Stimulated activated naive CD8-positive, alpha-beta T cell treated with anti-CD3 and anti-CD28 coated beads, Interleukin-15, amount 100 ng/mL, for 72 hours (primary cell): ENCODE results near the gene TTBK1.

Source experiments
- ATAC-seq: fragments of 150-1000 bp; cut with Tn5 transposase; 2 replicates; pipeline ENCODE4 v1.10.0; 2021; ENCODE audit warnings: mild to moderate bottlenecking, moderate library complexity
- DNase-seq, 2 donors: peaks; one replicate each; pipeline ENCODE4 v3.0.0; 2021 to 2022
- H3K27ac Mint-ChIP-seq, 2 donors: one replicate each; pipeline ENCODE4 v1.8.0; 2022; ENCODE audit warnings: mild to moderate bottlenecking in 2 of 2, mixed read lengths in 2 of 2, moderate library complexity in 2 of 2
- H3K27me3 Mint-ChIP-seq: one replicate; pipeline ENCODE4 v1.8.0; 2022; ENCODE audit warnings: mixed read lengths
- H3K4me1 Mint-ChIP-seq: one replicate; pipeline ENCODE4 v1.8.0; 2022; ENCODE audit warnings: mild to moderate bottlenecking, mixed read lengths
- H3K4me3 Mint-ChIP-seq, 2 donors: one replicate each; pipeline ENCODE4 v1.8.0; 2022; ENCODE audit warnings: mild to moderate bottlenecking in 2 of 2, mixed read lengths in 2 of 2, moderate library complexity in 1 of 2
- H3K9me3 Mint-ChIP-seq, 2 donors: one replicate each; pipeline ENCODE4 v1.8.0; 2022; ENCODE audit warnings: mixed read lengths in 2 of 2

Gene TTBK1

GRCh38 chr6:43271103-43271815 lies 28.0 kb downstream of the TTBK1 start:
- no peak overlapping the region for H3K27ac Mint-ChIP-seq
- peaks cover 75% of the 10 kb centered on the region for H3K27me3 Mint-ChIP-seq
- H3K4me3 Mint-ChIP-seq: no peak overlapping the region
- ATAC-seq: no peak
- no peaks in the 10 kb centered on the region for H3K9me3 Mint-ChIP-seq
- peaks cover 44% of the 10 kb centered on the region for H3K4me1 Mint-ChIP-seq
- no peak for DNase-seq

- H3K4me1 Mint-ChIP-seq: peaks cover 51% of the 10 kb centered on the region
- no peaks in the 10 kb centered on the region for H3K9me3 Mint-ChIP-seq
- peaks cover 81% of the 10 kb centered on the region for H3K27me3 Mint-ChIP-seq
- no peak overlapping the region for H3K4me3 Mint-ChIP-seq
- DNase-seq: no peak
- no peak for ATAC-seq
- no peak overlapping the region for H3K27ac Mint-ChIP-seq
Observed at GRCh38 chr6:43271944-43272343, 28.7 kb downstream of the TTBK1 start.

- no peak for ATAC-seq
- Mint-ChIP-seq H3K9me3 (no peaks in the 10 kb centered on the region), H3K27me3 (peaks cover 92% of the 10 kb centered on the region), H3K27ac (no peak overlapping the region), H3K4me3 (no peak overlapping the region), H3K4me1 (peaks cover 64% of the 10 kb centered on the region)
- DNase-seq: no peak
Observed at GRCh38 chr6:43273707-43274106, 30.4 kb downstream of the TTBK1 start.

- Mint-ChIP-seq H3K4me1 (peaks cover 58% of the 10 kb centered on the region), H3K9me3 (no peaks in the 10 kb centered on the region), H3K27me3 (peaks cover 88% of the 10 kb centered on the region), H3K4me3 (peak overlapping the region; percentile 59 to 71), H3K27ac (no peak overlapping the region)
- no peak for ATAC-seq
- no peak for DNase-seq
Observed at GRCh38 chr6:43274127-43274915, 31.0 kb downstream of the TTBK1 start.

GRCh38 chr6:43274916-43275597 lies 31.8 kb downstream of the TTBK1 start:
- Mint-ChIP-seq H3K4me1 (peaks cover 50% of the 10 kb centered on the region), H3K27ac (peak overlapping the region; percentile 48 to 87), H3K27me3 (peaks cover 80% of the 10 kb centered on the region)

GRCh38 chr6:43275801-43276576 lies 32.7 kb downstream of the TTBK1 start:
- no peaks in the 10 kb centered on the region for H3K9me3 Mint-ChIP-seq
- H3K4me3 Mint-ChIP-seq: peak overlapping the region; percentile 56 to 81
- peak; percentile 68 for ATAC-seq
- H3K27ac Mint-ChIP-seq: peak overlapping the region; percentile 36 to 75
- H3K27me3 Mint-ChIP-seq: peaks cover 80% of the 10 kb centered on the region
- DNase-seq: peak in 1 of 2 donors; percentile 42
- peaks cover 46% of the 10 kb centered on the region for H3K4me1 Mint-ChIP-seq

More at GRCh38 chr6:43274916-43275597, 31.8 kb downstream of the TTBK1 start:
- peak; percentile 43 for ATAC-seq
- peak in 1 of 2 donors; percentile 38 for DNase-seq
- Mint-ChIP-seq H3K9me3 (no peaks in the 10 kb centered on the region), H3K4me3 (peak overlapping the region; percentile 71 to 81)

GRCh38 chr6:43276577-43277305 lies 33.5 kb downstream of the TTBK1 start:
- Mint-ChIP-seq H3K9me3 (no peaks in the 10 kb centered on the region), H3K27ac (peak overlapping the region in 1 of 2 donors; percentile 65), H3K4me3 (peak overlapping the region; percentile 40 to 56), H3K4me1 (peaks cover 48% of the 10 kb centered on the region), H3K27me3 (peaks cover 80% of the 10 kb centered on the region)
- DNase-seq (no peak), ATAC-seq (no peak)

- Mint-ChIP-seq H3K9me3 (no peaks in the 10 kb centered on the region), H3K27ac (peak overlapping the region in 1 of 2 donors; percentile 65), H3K4me3 (no peak overlapping the region), H3K27me3 (peaks cover 80% of the 10 kb centered on the region), H3K4me1 (peaks cover 53% of the 10 kb centered on the region)
- DNase-seq (no peak), ATAC-seq (no peak)
Observed at GRCh38 chr6:43277306-43277642, 34.0 kb downstream of the TTBK1 start.

GRCh38 chr6:43277643-43278523 lies 34.6 kb downstream of the TTBK1 start:
- H3K9me3 Mint-ChIP-seq: no peaks in the 10 kb centered on the region
- H3K4me3 Mint-ChIP-seq: no peak overlapping the region
- peaks cover 53% of the 10 kb centered on the region for H3K4me1 Mint-ChIP-seq
- peaks cover 84% of the 10 kb centered on the region for H3K27me3 Mint-ChIP-seq
- H3K27ac Mint-ChIP-seq: no peak overlapping the region
- DNase-seq (no peak), ATAC-seq (no peak)

GRCh38 chr6:43278524-43279078 lies 35.3 kb downstream of the TTBK1 start:
- Mint-ChIP-seq H3K27ac (no peak overlapping the region), H3K4me3 (no peak overlapping the region), H3K9me3 (no peaks in the 10 kb centered on the region), H3K27me3 (peaks cover 81% of the 10 kb centered on the region), H3K4me1 (peaks cover 53% of the 10 kb centered on the region)
- ATAC-seq: no peak
- no peak for DNase-seq

GRCh38 chr6:43280234-43280633 lies 37.0 kb downstream of the TTBK1 start:
- Mint-ChIP-seq H3K4me1 (peaks cover 40% of the 10 kb centered on the region), H3K4me3 (no peak overlapping the region)

GRCh38 chr6:43282060-43282459 lies 38.8 kb downstream of the TTBK1 start:
- DNase-seq (no peak), ATAC-seq (no peak)
- Mint-ChIP-seq H3K27me3 (peaks cover 77% of the 10 kb centered on the region), H3K4me1 (peaks cover 21% of the 10 kb centered on the region), H3K9me3 (no peaks in the 10 kb centered on the region), H3K27ac (peak overlapping the region in 1 of 2 donors; percentile 43), H3K4me3 (no peak overlapping the region)

More at GRCh38 chr6:43280234-43280633, 37.0 kb downstream of the TTBK1 start:
- Mint-ChIP-seq H3K27ac (no peak overlapping the region), H3K9me3 (no peaks in the 10 kb centered on the region), H3K27me3 (peaks cover 74% of the 10 kb centered on the region)
- DNase-seq (no peak), ATAC-seq (no peak)

GRCh38 chr6:43282636-43283513 lies 39.6 kb downstream of the TTBK1 start:
- Mint-ChIP-seq H3K27ac (no peak overlapping the region), H3K4me1 (peaks cover 15% of the 10 kb centered on the region), H3K27me3 (peaks cover 77% of the 10 kb centered on the region), H3K9me3 (no peaks in the 10 kb centered on the region), H3K4me3 (no peak overlapping the region)
- DNase-seq (no peak), ATAC-seq (no peak)
